ENCODE results near the gene RNF186. TPM values are rescaled to one million over a fixed set of nuclear protein-coding genes. Genes with fewer than 3 reads are reported as not detected.

Gene RNF186
- total and polyA plus RNA-seq, 2 of the 13 experiments (the other 11 are each of a cell fraction or from before 2014, with no cell fraction given): 0.07 to 0.20 TPM

DNA sequence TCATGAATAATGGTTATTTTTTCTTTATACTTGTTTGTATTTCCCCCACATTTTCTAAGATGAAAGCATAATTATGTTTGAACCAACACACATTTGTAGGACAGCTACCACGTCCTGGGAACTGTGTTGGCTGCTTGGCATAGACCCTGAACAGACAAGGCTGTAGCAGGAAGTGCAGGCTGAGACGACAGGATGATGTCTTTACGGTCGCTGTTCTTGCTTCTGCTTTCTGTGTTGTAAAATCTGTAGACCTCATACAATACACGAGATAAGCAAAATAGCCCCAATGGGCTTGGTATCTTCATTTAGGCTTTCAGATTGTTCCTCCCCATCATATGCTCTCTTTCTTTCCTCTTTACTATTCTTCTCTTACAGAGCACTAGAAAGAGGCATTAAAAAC lies 43.8 kb upstream of the RNF186 start:
- CTCF ChIA-PET (ENCODE audit: low intra/inter-chr PET ratio, low total read pairs): no interaction called here
- TF ChIP-seq SMYD3 (CRISPR knock-in tag; IDR thresholded peaks at IDR 0.05): no peak
- H2AFZ ChIP-seq (ENCODE audit: low read length): no peak overlapping the region
- H3K4me2 ChIP-seq (ENCODE audit: low read depth, low read length): no peak overlapping the region
- no peak overlapping the region for H3K4me3 ChIP-seq (replicated peaks in 1 of 3; ENCODE audit: insufficient read depth in 1 of 3, low read depth in 2 of 3, low read length in 3 of 3)
- H3K27ac ChIP-seq (ENCODE audit: extremely low read length, insufficient read depth, low read length): no peak overlapping the region
- intact Hi-C loops (cut with micrococcal nuclease; ENCODE audit: unreplicated experiment) (no loop called here), in situ Hi-C loops (cut with HindIII; ENCODE audit: extremely low pct_ligation_motif_present, low pct_unique_long_range_greater_than_20kb) (no loop called here)
- no peaks in the 10 kb centered on the region for H3K79me2 ChIP-seq (ENCODE audit: insufficient read depth, low read length)
- no peaks in the 10 kb centered on the region; the same call in 1 of the 2 replicates for H3K9me3 ChIP-seq (ENCODE audit: low read length)
- no peaks in the 10 kb centered on the region for H4K20me1 ChIP-seq (ENCODE audit: insufficient read depth, low read length)
- no peak for DNase-seq (ENCODE audit: low spot score)
- POLR2A ChIA-PET: no interaction called here
- BruUV-seq (replicated peaks): no TSS peak
- H3K4me1 ChIP-seq (ENCODE audit: insufficient read depth, low read length): peaks cover 24% of the 10 kb centered on the region
- H3K36me3 ChIP-seq (replicated peaks in 1 of 2; ENCODE audit: control insufficient read depth in 1 of 2, insufficient read depth in 2 of 2, low read length in 2 of 2): no peaks in the 10 kb centered on the region
- FAIRE-seq: no peak
- ATAC-seq: no peak
- H3K9ac ChIP-seq (ENCODE audit: insufficient read depth, low read depth, low read length): no peak overlapping the region
- no peaks in the 10 kb centered on the region for H3K27me3 ChIP-seq (ENCODE audit: control insufficient read depth in 1 of 2, insufficient read depth in 2 of 2, low read length in 2 of 2)
- WGBS (ENCODE audit: low lambda C conversion rate): 19% methylated on average over 5 of the region's 5 CpGs

GRCh38 chr1:19854866-19855265 lies 39.8 kb upstream of the RNF186 start:
- intact Hi-C loops (cut with micrococcal nuclease; ENCODE audit: unreplicated experiment) (no loop called here), in situ Hi-C loops (cut with HindIII; ENCODE audit: extremely low pct_ligation_motif_present, low pct_unique_long_range_greater_than_20kb) (no loop called here)
- no peak overlapping the region for H2AFZ ChIP-seq (ENCODE audit: low read length)
- no peak for FAIRE-seq
- peaks cover 10% of the 10 kb centered on the region for H3K4me1 ChIP-seq (ENCODE audit: insufficient read depth, low read length)
- BruUV-seq (replicated peaks): no TSS peak
- H3K9ac ChIP-seq (ENCODE audit: insufficient read depth, low read depth, low read length): no peak overlapping the region
- no peak for TF ChIP-seq ZNF318 (CRISPR knock-in tag; IDR thresholded peaks at IDR 0.05)
- no peaks in the 10 kb centered on the region for H3K9me3 ChIP-seq (ENCODE audit: low read length)
- H3K27ac ChIP-seq (ENCODE audit: extremely low read length, insufficient read depth, low read length): no peak overlapping the region
- H3K79me2 ChIP-seq (ENCODE audit: insufficient read depth, low read length): no peaks in the 10 kb centered on the region
- H3K27me3 ChIP-seq (ENCODE audit: control insufficient read depth in 1 of 2, insufficient read depth in 2 of 2, low read length in 2 of 2): 0 out of 5 replicates have a peak, but pooled peaks cover 0 to 4% of the 10 kb centered on the region in 2 experiments
- ChIA-PET POLR2A (no interaction called here), CTCF (ENCODE audit: low intra/inter-chr PET ratio, low total read pairs) (no interaction called here)
- H3K36me3 ChIP-seq (replicated peaks in 1 of 2; ENCODE audit: control insufficient read depth in 1 of 2, insufficient read depth in 2 of 2, low read length in 2 of 2): no peaks in the 10 kb centered on the region
- no peak for DNase-seq (ENCODE audit: low spot score)
- no peaks in the 10 kb centered on the region for H4K20me1 ChIP-seq (ENCODE audit: insufficient read depth, low read length)
- no peak overlapping the region for H3K4me2 ChIP-seq (ENCODE audit: low read depth, low read length)
- H3K4me3 ChIP-seq (replicated peaks in 1 of 3; ENCODE audit: insufficient read depth in 1 of 3, low read depth in 2 of 3, low read length in 3 of 3): no peak overlapping the region
- no peak for ATAC-seq

All from HepG2 (cell line).